NCI-H2171 treated with DMSO at 0.1 percent for 48 hours (cell line): ENCODE results near the gene INSRR.

Experiments used
- DNase-seq: peaks from one replicate; lab custom pipeline; 2025; lab: John Stamatoyannopoulos, UW

The INSRR gene

DNA sequence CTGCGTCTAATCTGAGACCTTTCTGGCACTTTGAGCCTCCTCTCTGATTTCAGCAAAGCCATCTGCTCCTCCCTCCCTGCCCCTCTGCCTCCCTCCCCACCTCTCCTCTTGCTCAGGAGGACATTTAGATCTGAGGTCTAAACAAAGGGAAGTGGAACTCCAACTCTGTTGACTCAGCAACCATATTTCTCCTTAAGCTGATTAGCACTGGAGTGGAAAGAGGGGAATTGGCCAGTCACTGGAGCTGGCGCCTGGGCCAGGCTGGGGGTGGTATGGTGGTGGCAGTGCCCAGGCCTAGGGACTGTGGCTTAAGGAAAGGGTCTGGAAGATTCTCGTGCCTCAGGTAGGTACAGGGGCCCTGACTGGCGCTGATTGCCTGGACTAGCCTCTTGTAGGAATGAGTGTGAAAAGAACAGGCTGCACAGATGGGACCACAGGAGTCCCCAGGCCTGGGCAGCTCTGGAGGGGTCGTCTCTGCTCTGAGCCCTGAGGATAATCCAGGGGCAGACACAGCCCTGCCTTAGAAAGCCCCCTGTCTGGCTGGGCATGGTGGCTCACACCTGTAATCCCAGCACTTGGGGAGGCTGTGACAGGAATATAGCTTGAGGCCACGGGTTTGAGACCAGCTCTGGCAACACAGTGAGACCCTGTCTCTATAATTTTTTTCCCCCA, 54.2 kb downstream of the INSRR start:
- DNase-seq, result peak; percentile 93

DNA sequence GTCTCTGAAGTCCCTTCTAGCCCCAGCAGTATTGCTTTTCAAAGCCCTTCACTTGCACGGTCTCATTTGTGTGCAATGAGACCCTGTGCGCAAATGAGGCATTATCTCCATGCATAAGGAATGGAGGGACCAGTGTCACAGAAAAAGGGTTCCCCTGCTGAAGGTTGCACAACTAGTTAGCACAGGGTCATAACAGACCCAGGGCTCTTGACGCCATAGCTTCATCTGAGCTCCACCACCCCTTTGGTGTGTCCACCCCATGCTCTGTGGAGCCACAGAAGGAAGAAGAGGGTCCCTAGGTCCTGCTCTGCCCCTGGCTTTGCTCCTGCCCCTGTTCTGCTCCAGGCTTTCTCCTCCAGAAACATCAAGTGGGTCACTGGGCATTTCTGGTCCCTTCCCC, 54.9 kb downstream of the INSRR start:
- peak; percentile 54 for DNase-seq

DNA sequence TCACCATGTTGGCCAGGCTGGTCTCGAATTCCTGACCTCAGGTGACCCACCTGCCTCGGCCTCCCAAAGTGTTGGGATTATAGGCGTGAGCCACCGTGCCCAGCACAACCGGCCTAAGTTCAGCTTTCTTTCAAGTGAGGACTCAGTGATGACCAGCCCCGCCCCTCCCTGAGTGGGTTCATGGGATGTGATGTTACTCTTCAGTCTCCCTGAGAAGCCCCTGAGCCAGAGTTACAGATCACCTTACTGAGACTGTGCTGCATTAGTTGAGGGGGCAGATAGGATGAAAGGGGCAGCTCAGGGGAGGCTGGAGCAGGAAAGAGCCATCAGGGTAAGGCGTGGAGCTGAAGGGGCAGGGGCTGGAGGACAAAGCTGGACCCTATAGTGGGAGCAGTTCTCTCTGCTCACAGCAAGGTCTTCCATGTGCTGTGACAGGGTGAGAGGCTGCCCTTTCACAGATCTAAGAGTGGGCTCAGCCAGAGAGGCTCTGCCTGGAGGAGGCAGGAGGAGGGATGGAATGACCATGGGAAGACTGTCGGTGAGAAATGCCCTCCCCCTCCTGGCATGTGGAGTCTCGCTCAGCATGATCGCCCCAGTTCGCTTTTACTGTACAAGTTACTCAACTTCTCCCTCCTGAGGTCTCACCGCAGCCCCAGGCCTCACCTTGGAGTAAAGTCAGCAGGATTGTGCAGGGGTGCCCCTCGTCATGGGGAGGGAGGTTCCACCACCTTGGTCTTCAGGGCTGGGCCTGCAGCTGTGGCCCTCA, 55.6 kb downstream of the INSRR start:
- DNase-seq, result no peak

DNA sequence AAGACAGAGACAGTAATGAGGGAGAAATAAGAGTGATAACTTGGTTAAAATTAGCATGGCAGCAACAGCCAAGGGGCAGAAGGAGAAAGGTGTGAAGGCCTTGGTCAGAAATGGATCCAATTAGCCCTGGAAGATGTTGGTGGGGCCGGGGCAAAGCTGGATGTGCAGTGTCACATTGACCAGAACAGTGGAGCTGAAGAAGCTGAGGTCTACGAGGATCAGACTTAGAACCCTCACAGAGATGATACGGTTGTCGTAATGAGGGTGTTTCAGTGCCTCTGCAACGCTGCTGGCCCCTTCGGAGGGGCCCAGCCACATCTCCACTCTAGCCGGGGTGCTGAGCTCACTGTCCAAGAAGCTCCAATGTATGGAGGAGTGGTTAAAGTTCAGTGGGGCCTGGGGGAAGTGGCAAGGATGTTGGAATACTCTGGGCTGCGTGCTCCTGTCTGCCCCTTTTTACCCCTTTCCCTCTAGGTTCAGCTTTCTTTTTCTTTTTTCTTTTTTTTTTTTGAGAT, 56.4 kb downstream of the INSRR start:
- DNase-seq, result no peak

DNA sequence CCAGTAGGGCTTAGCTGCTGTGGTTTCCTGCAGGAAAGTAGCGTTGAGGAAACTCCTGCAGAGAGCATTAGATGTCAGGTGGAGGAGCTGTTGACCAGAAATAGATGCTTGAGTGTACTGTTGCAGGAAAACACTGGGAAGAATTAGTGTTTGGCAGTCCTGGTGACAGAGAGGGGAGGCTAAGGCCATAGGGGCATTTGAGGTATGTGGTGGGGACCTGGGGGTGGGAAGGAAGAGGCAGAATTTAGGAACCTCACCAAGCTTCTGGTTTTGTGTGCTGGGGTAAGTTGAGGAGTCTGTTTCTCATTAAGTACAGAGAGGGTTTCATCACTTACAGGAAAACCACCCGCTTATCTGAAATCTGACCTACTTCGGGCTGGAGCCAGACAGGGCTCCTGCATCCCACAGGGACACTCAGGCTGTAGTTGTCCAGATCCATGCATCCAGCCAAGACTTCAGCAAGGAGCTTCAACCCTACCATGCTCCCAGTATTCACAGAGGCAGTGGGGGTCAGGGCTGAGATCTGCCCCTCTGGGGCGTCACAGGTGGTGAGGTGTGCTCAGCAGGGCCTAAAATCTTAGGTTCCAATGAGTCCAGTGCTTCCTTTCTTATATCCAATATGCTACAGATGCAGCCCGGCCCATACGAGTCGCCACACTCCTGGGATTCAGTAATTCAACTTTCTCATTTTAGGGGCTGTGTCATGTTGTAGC, 57.4 kb downstream of the INSRR start:
- DNase-seq, result peak; percentile 25

DNA sequence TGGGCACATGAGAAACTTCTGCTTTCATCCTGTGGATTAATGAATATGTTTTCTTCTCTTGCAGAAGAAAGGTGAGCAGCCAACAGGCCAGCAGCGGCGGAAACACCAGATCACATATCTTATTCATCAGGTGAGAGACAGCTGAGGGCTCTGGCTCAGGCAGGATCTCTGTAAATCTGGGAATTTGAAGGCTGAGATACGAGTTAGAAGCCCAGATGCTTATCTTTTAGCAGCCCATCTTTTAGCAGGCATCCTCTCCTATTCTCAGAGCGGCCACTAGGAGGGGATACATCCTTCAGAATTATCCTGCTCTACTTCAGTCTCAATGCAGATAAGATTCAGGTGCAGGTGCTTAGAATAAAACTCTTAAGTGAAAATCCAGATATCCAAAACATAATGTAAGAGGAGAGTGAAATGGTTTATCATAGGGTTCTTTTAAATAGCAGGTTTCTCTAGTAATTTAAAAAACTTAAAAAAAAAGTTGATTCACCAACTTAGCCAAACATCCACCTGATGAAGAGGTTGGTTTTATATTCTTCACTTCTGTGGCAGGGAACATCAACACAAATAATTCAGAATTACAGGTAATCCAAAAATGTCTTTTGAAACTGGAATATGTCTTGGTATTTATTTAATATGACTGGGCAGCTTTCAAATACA, 61.6 kb downstream of the INSRR start:
- DNase-seq, result peak; percentile 78

DNA sequence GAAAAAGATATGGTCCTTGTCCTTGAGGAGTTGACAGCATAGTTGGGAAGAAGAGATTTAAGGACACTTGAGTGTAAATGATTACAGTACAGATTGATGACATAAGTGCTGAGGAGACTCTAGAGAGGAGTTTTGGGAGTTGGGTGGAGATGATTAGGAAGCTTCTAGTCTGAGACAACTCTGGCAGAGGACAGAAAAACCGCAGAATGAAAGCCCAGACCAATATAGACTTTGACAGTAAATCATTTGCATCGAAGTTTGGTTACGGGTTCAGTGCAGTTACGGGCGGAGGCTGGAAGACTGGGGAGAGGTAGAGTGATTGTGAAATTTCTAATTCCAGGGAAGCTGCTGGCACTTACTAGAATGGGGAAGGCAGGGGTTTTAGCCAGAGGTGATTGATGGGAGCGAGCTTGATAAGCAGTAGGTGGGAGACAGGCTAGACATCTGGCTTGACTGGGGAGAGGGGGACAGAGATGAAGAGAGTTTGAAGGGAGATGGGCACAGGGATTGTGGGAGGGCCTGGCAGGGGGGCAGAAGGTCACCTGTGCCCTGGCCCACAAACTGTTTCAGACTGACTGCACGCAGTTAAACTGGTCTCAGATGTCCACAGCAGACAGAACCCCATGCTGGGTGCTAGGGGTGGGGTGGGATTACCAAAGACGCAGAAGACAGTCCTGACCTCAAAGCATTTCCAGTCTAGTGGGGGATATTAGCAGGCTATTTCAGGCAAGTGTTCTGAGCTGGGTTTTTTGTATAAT, 62.4 kb downstream of the INSRR start:
- DNase-seq, result no peak

DNA sequence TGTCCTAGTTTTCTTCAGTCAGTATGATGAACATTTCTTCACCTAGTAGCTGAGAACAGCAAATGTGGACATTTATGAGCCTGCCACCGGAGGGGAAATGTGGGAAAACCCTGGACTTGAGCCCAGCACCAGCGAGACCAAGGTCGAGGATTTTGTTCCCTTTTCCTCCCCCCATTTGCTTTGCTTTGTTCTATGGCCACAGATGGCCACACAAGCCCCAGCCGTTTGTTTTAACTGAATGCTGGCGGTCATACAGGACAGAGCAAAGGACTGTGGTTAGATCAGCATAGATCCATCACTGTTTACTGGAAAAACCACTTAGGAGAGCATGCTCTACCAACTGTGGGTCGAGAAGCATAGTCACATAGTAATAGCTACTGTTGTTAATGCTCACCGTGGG, 63.1 kb downstream of the INSRR start:
- no peak for DNase-seq

DNA sequence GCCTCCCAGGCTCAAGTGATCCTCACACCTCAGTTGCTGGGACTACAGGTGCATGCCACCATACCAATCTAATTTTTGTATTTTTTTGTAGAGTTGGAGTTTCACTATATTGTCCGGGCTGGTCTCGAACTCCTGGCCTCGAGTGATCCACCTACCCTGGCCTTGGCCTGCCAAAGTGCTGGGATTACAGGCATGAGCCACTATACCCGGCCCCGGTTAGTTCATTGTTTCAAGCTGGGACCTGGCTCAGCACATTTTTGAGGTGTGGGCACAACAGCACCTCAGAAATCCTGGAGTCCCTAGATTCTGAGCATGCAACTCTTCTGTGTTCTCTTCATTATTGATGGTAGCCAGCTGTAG, 63.6 kb downstream of the INSRR start:
- no peak for DNase-seq

DNA sequence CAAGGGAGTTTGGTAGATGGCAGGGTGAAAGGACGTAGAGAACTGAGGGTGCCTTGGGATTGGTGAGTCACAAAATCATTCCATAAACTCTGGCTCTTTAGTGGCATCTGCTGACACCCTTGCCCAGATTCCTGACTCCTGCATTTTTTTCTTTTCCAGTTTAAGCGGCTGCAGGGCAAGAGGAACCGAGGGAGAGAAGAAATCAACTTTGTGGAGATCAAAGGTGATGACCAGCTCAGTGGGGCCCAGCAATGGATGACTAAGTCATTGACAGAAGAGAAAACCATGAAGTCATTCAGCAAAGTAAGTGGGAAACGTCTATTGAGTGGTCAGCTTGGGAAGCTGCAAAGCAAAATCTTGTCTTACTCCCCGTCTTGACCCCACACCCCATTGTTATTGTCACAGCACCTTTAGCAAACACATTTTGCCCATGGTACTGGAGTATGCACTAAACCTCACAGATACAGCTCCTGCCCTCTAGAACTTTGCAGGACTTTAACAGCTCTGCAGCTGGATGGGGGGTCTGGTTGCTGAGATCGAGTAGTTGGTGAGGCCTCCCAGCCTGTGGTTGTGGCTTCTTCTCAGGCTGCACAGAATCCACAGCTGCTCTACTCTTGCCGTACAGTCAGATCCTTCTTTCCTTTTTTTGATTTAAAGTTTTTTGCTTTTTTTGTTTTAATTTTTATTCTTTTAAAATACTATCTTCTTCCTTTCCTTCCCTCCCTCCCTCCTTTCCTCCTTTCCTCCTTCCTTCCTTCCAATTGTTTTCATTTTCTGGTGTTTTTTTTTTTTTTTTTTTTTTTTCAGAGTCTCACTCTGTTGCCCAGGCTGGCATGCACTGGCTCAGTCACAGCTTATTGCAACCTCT, 64.2 kb downstream of the INSRR start:
- DNase-seq, result no peak
